Stimulated activated CD8-positive, alpha-beta memory T cell treated with anti-CD3 and anti-CD28 coated beads, Interleukin-12 subunit alpha, Interleukin-12 subunit beta, amount 100 ng/mL, for 24 hours (primary cell): ENCODE results near the gene MSL1.
A peak's percentile ranks its signal among the peaks of the same experiment; 100 is the strongest.

ENCODE experiments used
- DNase-seq: peaks from one replicate; pipeline ENCODE4 v3.0.0-alpha.2; 2020; ENCODE audit errors: extremely low read depth

The MSL1 gene

GRCh38 chr17:40104594-40105486 is 16.9 kb upstream of the MSL1 start:
- DNase-seq = no peak

GRCh38 chr17:40105861-40106759 is 15.7 kb upstream of the MSL1 start:
- no peak for DNase-seq

GRCh38 chr17:40106760-40107521 is 14.8 kb upstream of the MSL1 start:
- no peak for DNase-seq

- DNase-seq = no peak
Measured at GRCh38 chr17:40107522-40108174, 14.1 kb upstream of the MSL1 start.

- no peak for DNase-seq
Measured at GRCh38 chr17:40108970-40109824, 12.6 kb upstream of the MSL1 start.

GRCh38 chr17:40110026-40110845 is 11.5 kb upstream of the MSL1 start:
- no peak for DNase-seq

- DNase-seq = no peak
Measured at GRCh38 chr17:40111221-40112128, 10.3 kb upstream of the MSL1 start.

GRCh38 chr17:40112191-40112711 is 9.5 kb upstream of the MSL1 start:
- no peak for DNase-seq

- DNase-seq = no peak
Measured at GRCh38 chr17:40112718-40113109, 9.1 kb upstream of the MSL1 start.

- DNase-seq = peak; percentile 81
Measured at GRCh38 chr17:40113110-40113906, 8.5 kb upstream of the MSL1 start.

GRCh38 chr17:40113907-40114245 is 7.9 kb upstream of the MSL1 start:
- no peak for DNase-seq

GRCh38 chr17:40115101-40115436 is 6.7 kb upstream of the MSL1 start:
- DNase-seq = no peak

- DNase-seq = no peak
Measured at GRCh38 chr17:40122136-40122998, 596 bp downstream of the MSL1 start.

GRCh38 chr17:40122999-40123810 is 1.4 kb downstream of the MSL1 start:
- no peak for DNase-seq

GRCh38 chr17:40123811-40124114 is 2.0 kb downstream of the MSL1 start:
- no peak for DNase-seq
